CD4-positive, alpha-beta T cell treated with Interleukin-15 for 1 hour (primary cell): ENCODE measurements around the gene MS4A8.

Experiments
- DNase-seq: peaks from one replicate; pipeline ENCODE4 v3.0.0-alpha.2; 2020

MS4A8 gene

GRCh38 chr11:60765355-60765754, 65.9 kb downstream of the MS4A8 start:
- DNase-seq: no peak
